B cell (primary cell): ENCODE measurements around the gene SAG. TPM values are rescaled to one million over a fixed set of nuclear protein-coding genes. Genes with fewer than 3 reads are reported as not detected.

Experiments
- ATAC-seq: fragments of 200-7000 bp; cut with Tn5 transposase; one replicate; pipeline ENCODE4 v1.10.0; 2021; ENCODE audit warnings: low read depth, mild to moderate bottlenecking, moderate number of reproducible peaks, moderate library complexity
- CTCF ChIA-PET: fragments of 350-600 bp; sonication (Branson Sonifier 250); formaldehyde crosslinking; loops from one replicate; lab custom pipeline; 2021; ENCODE audit warnings: antibody characterized with exemption, inconsistent platforms; lab: Charles Lee
- POLR2A ChIA-PET: fragments of 350-600 bp; sonication (Branson Sonifier 250); formaldehyde crosslinking; loops from one replicate; lab custom pipeline; 2021; ENCODE audit warnings: antibody characterized with exemption; lab: Charles Lee
- DNase-seq: peaks from one replicate; pipeline ENCODE4 v3.0.0; 2013
- H2AFZ ChIP-seq: 2 replicates; pipeline ENCODE4 v1.6.1; 2012; ENCODE audit warnings: mild to moderate bottlenecking, low read depth, low read length; ENCODE audit not compliant: insufficient read depth, poor library complexity, severe bottlenecking
- H3K27ac ChIP-seq, 2 donors: 1 replicate in 1 of 2; 2 replicates in 1 of 2; pipeline ENCODE4 v1.5.1; 2012 to 2013; ENCODE audit warnings: low read length in 2 of 2, mild to moderate bottlenecking in 2 of 2, moderate library complexity in 1 of 2
- H3K27me3 ChIP-seq, 4 experiments: fragments of 200-600 bp in 1 of 4; sonication (generic) in 1 of 4; replicated peaks in 1 of 4; 1 replicate in 2 of 4; 2 replicates in 2 of 4; pipeline versions ENCODE4 v1.6.1 to v1.7.0; 2013 to 2016; ENCODE audit warnings: low read length in 3 of 4, mild to moderate bottlenecking in 2 of 4, mixed read lengths in 1 of 4, moderate library complexity in 1 of 4; ENCODE audit not compliant: insufficient read depth in 4 of 4, control insufficient read depth in 3 of 4; ENCODE audit errors: control extremely low read depth in 1 of 4
- H3K36me3 ChIP-seq, 2 experiments: replicated peaks in 1 of 2; 1 replicate in 1 of 2; 2 replicates in 1 of 2; pipeline versions ENCODE4 v1.6.1 to v1.7.1; 2013; ENCODE audit warnings: low read length in 1 of 2; ENCODE audit not compliant: insufficient read depth in 2 of 2, control insufficient read depth in 1 of 2; ENCODE audit errors: control extremely low read depth in 1 of 2, extremely low read depth in 1 of 2
- H3K4me1 ChIP-seq, 2 donors: fragments of 200-600 bp in 1 of 2; sonication (generic) in 1 of 2; 1 replicate in 1 of 2; 2 replicates in 1 of 2; pipeline versions ENCODE4 v1.5.1 to v1.6.1; 2013 to 2017; ENCODE audit warnings: low read length in 2 of 2; ENCODE audit not compliant: control insufficient read depth in 2 of 2, insufficient read depth in 2 of 2
- H3K4me2 ChIP-seq: replicated peaks from 2 replicates; pipeline ENCODE3; 2012; ENCODE audit warnings: mild to moderate bottlenecking, low read depth, low read length; ENCODE audit not compliant: poor library complexity, severe bottlenecking
- H3K4me3 ChIP-seq, 5 experiments: fragments of 200-600 bp in 1 of 5; sonication (generic) in 1 of 5; 1 replicate in 3 of 5; 2 replicates in 2 of 5; pipeline versions ENCODE4 v1.5.1 to v1.7.0; 2011 to 2016; ENCODE audit warnings: low read length in 4 of 5, mild to moderate bottlenecking in 4 of 5, low read depth in 2 of 5, control low read depth in 1 of 5, moderate library complexity in 1 of 5; ENCODE audit not compliant: insufficient read depth in 1 of 5; ENCODE audit errors: control extremely low read depth in 1 of 5, extremely low read depth in 1 of 5
- H3K79me2 ChIP-seq: fragments of 200-600 bp; sonication (generic); one replicate; pipeline ENCODE4 v1.6.0; 2016; ENCODE audit warnings: low read length; ENCODE audit not compliant: control insufficient read depth, insufficient read depth
- H3K9ac ChIP-seq: fragments of 200-600 bp; sonication (generic); 2 replicates; pipeline ENCODE4 v1.6.1; 2017; ENCODE audit warnings: mild to moderate bottlenecking, low read length, moderate library complexity
- H3K9me3 ChIP-seq, 3 donors: one replicate each; pipeline versions ENCODE4 v1.6.1 to v1.7.1; 2013; ENCODE audit warnings: low read length in 2 of 3; ENCODE audit not compliant: control insufficient read depth in 2 of 3, insufficient read depth in 1 of 3; ENCODE audit errors: control extremely low read depth in 1 of 3
- H4K20me1 ChIP-seq: 2 replicates; pipeline ENCODE4 v1.6.0; 2012; ENCODE audit warnings: mild to moderate bottlenecking, low read length; ENCODE audit not compliant: insufficient read depth, control insufficient read depth, poor library complexity, severe bottlenecking
- H3K27ac Mint-ChIP-seq: one replicate; pipeline ENCODE4 v1.8.0; 2021; ENCODE audit warnings: mixed read lengths
- H3K27me3 Mint-ChIP-seq: one replicate; pipeline ENCODE4 v1.8.0; 2021; ENCODE audit warnings: mixed read lengths
- H3K4me1 Mint-ChIP-seq: one replicate; pipeline ENCODE4 v1.8.0; 2021; ENCODE audit warnings: mixed read lengths
- H3K4me3 Mint-ChIP-seq: one replicate; pipeline ENCODE4 v1.8.0; 2021; ENCODE audit warnings: mixed read lengths
- H3K9me3 Mint-ChIP-seq: one replicate; pipeline ENCODE4 v1.8.0; 2022; ENCODE audit warnings: mixed read lengths; ENCODE audit not compliant: insufficient read depth
- EZH2 ChIP-seq: IDR thresholded peaks from 2 replicates; pipeline ENCODE4 v1.6.1; 2012; ENCODE audit warnings: borderline replicate concordance, low read depth, mild to moderate bottlenecking, moderate library complexity, low read length; ENCODE audit not compliant: insufficient read depth, poor library complexity, severe bottlenecking
- WGBS: methylation state at CpG from one replicate; pipeline ENCODE4 v1.1.5; 2013; ENCODE audit warnings: missing lambda C conversion rate; ENCODE audit not compliant: insufficient coverage; 5-methylcytosine and 5-hydroxymethylcytosine counted together
- intact Hi-C: fragments of 100-400 bp; cut with micrococcal nuclease; formaldehyde crosslinking; loops from one replicate; pipeline ENCODE4 v1.10.0; 2022
- polyA plus RNA-seq: library from polyadenylated mRNA; depleted of rRNA; stranded (reverse); fragments of >200 nt; gene quantifications from 2 replicates; pipeline ENCODE4 v1.2.3, GENCODE V29; 2012
- total RNA-seq, 2 donors: library from RNA; stranded (reverse); fragments of 120-200 nt in 1 of 2; gene quantifications; 1 replicate in 1 of 2; 2 replicates in 1 of 2; pipeline versions ENCODE4 v1.2.3 to v1.2.4, GENCODE V29; 2013 to 2022
- TF ChIP-seq, protein P1 (sequence below): fragments of 200-600 bp; IDR thresholded peaks from one replicate; pipeline ENCODE4 v1.8.0; 2022; ENCODE audit warnings: antibody characterized with exemption, mild to moderate bottlenecking

SAG gene
- total and polyA plus RNA-seq, 2 donors (not counting 1 experiment from before 2014, with no cell fraction given): 0.03 to 0.17 TPM

DNA sequence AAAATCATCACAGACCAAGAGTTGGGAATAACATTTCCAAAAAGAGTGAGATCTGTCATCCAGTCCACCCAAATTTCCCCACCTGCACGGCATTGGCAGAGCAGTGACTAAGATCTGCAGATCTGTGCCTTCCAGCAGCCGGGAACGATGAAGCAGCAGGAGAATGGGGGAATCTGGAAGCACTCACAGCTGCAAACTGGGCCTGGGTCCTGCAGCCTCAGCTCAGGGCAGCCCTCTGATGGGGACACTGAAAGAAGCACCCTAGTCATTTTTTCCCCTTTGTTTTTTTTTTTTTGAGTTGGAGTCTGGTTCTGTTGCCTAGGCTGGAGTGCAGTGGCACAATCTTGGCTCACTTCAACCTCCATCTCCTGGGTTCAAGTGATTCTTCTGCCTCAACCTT is 4.4 kb upstream of the SAG start:
- Histone ChIP-seq H3K27ac (no peak overlapping the region), H4K20me1 (no peaks in the 10 kb centered on the region), H3K27me3 (no peaks in the 10 kb centered on the region), H2AFZ (no peak overlapping the region), H3K36me3 (no peaks in the 10 kb centered on the region), H3K9ac (no peak overlapping the region), H3K79me2 (no peaks in the 10 kb centered on the region), H3K4me1 (no peaks in the 10 kb centered on the region), H3K4me3 (no peak overlapping the region), H3K9me3 (no peaks in the 10 kb centered on the region), H3K4me2 (no peak overlapping the region)
- no peak for TF ChIP-seq EZH2
- TF ChIP-seq, protein P1, sequence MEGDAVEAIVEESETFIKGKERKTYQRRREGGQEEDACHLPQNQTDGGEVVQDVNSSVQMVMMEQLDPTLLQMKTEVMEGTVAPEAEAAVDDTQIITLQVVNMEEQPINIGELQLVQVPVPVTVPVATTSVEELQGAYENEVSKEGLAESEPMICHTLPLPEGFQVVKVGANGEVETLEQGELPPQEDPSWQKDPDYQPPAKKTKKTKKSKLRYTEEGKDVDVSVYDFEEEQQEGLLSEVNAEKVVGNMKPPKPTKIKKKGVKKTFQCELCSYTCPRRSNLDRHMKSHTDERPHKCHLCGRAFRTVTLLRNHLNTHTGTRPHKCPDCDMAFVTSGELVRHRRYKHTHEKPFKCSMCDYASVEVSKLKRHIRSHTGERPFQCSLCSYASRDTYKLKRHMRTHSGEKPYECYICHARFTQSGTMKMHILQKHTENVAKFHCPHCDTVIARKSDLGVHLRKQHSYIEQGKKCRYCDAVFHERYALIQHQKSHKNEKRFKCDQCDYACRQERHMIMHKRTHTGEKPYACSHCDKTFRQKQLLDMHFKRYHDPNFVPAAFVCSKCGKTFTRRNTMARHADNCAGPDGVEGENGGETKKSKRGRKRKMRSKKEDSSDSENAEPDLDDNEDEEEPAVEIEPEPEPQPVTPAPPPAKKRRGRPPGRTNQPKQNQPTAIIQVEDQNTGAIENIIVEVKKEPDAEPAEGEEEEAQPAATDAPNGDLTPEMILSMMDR: no peak
- H3K9me3 Mint-ChIP-seq: no peaks in the 10 kb centered on the region
- H3K27ac Mint-ChIP-seq: no peak overlapping the region
- intact Hi-C loops: no loop called here
- DNase-seq (no peak), ATAC-seq (no peak)
- ChIA-PET POLR2A (interaction anchor here (0.7 kb wide), 1 partner anchor 50 kb away, joined by 3 read pairs; no protein-coding TSS in a partner anchor), CTCF (interaction anchor here (0.7 to 1.6 kb wide), 2 partner anchors 11 to 140 kb away, joined by 3 to 4 read pairs; no protein-coding TSS in a partner anchor)
- WGBS: 94% methylated on average over 3 of the region's 3 CpGs
- H3K27me3 Mint-ChIP-seq: no peaks in the 10 kb centered on the region
- no peaks in the 10 kb centered on the region for H3K4me1 Mint-ChIP-seq
- H3K4me3 Mint-ChIP-seq: no peak overlapping the region

DNA sequence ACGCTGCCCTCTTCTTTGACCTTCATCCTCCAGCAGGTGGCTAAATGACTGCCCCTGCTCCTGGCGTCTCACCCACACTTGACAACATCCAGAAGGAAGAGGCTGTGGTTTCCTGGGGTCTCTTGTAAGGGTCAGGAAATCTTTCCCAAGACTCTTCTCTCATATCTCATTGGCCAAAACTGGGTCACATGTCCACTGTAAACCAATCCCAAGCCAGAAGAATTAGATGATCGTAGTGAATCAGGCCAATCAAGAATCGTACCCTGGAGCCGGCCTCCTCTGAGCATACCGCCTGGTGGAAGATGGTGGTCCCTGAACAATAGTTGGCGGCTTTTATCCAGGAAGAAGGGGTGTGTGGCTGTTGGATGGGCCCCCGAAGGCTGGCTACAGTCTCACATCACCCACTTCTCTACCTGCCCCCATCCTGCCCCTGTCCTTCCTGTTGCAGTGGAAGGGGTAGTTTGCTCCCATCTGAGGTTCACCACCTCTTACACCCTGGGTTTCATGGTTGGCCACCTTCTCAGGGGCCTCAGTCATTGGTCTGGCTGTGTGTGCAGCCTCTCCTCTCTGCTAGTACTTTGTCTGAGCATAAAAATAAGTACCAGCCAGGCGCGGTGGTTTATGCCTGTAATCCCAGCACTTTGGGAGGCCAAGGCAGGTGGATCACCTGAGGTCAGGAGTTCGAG is 3.8 kb downstream of the SAG start:
- Histone ChIP-seq H3K27ac (no peak overlapping the region), H3K79me2 (no peaks in the 10 kb centered on the region), H3K9me3 (peaks cover 0 to 4% (median 0%) of the 10 kb centered on the region in 3 donors), H2AFZ (no peak overlapping the region), H3K4me1 (peaks cover 22 to 34% of the 10 kb centered on the region in 2 donors), H3K9ac (no peak overlapping the region), H3K36me3 (no peaks in the 10 kb centered on the region), H3K4me2 (no peak overlapping the region), H4K20me1 (no peaks in the 10 kb centered on the region), H3K4me3 (no peak overlapping the region), H3K27me3 (no peaks in the 10 kb centered on the region)
- POLR2A ChIA-PET: no interaction called here
- intact Hi-C loops: no loop called here
- H3K27ac Mint-ChIP-seq: no peak overlapping the region
- WGBS: no CpG with 5 or more reads among the region's 11 CpGs
- no peaks in the 10 kb centered on the region for H3K9me3 Mint-ChIP-seq
- H3K4me3 Mint-ChIP-seq: no peak overlapping the region
- H3K27me3 Mint-ChIP-seq: no peaks in the 10 kb centered on the region
- TF ChIP-seq EZH2: no peak
- TF ChIP-seq, protein P1: no peak
- H3K4me1 Mint-ChIP-seq: peaks cover 35% of the 10 kb centered on the region
- DNase-seq (no peak), ATAC-seq (no peak)
- CTCF ChIA-PET: no interaction called here
